Thyroid gland (tissue), 4 donors: ENCODE results near the gene MRPL51.

Source experiments
- CTCF ChIP-seq, 6 experiments: fragments of 200-600 bp in 3 of 6; fragments of 450-650 bp in 3 of 6; sonication (generic) in 3 of 6; IDR thresholded peaks; one replicate each; pipeline ENCODE4 v1.5.1; 2016 to 2019; ENCODE audit warnings: antibody characterized with exemption in 6 of 6, mild to moderate bottlenecking in 2 of 6, inconsistent platforms in 1 of 6, moderate library complexity in 1 of 6
- POLR2A ChIP-seq, 2 donors: fragments of 450-650 bp; IDR thresholded peaks; one replicate each; pipeline ENCODE4 v1.6.1; 2017; ENCODE audit warnings: antibody characterized with exemption in 2 of 2, mild to moderate bottlenecking in 2 of 2, moderate library complexity in 1 of 2

DNA sequence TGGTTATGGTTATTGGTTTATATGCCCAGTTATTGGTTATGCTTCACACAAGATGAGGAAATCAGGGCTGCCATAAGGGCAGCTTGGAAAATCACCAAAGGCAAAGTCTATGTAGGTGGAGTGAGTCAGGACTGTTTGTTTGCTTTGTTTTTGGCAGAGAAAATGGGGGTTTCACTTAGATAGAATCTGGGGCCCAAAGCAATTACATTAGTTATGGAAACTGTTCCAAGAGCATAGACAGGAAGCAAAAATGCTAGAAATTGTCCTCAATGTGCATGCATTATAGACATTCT, 24.8 kb downstream of the MRPL51 start:
- TF ChIP-seq POLR2A (IDR thresholded peaks at IDR 0.05) (no peak), CTCF (IDR thresholded peaks at IDR 0.05) (no peak)
